Neural progenitor cell (in vitro differentiated cells): Measurements from ENCODE around the gene STX16. TPM values are rescaled to one million over a fixed set of nuclear protein-coding genes. Genes with fewer than 3 reads are reported as not detected.

Source experiments
- DNase-seq: peaks from one replicate; pipeline ENCODE4 v3.0.0-alpha.2; 2016; ENCODE audit warnings: low spot score
- H2AFZ ChIP-seq: fragments of 200-600 bp; sonication (generic); replicated peaks from 2 replicates; pipeline ENCODE4 v1.6.1; 2016; ENCODE audit warnings: antibody characterized with exemption
- H3F3A ChIP-seq: fragments of 200-600 bp; sonication (generic); 2 replicates; pipeline ENCODE4 v1.6.1; 2016; ENCODE audit warnings: antibody characterized with exemption, low read depth
- H3K27ac ChIP-seq: fragments of 200-600 bp; sonication (generic); 2 replicates; pipeline ENCODE4 v1.5.1; 2016; ENCODE audit warnings: mild to moderate bottlenecking
- H3K27me3 ChIP-seq: fragments of 200-600 bp; sonication (generic); 2 replicates; pipeline ENCODE4 v1.6.1; 2016; ENCODE audit warnings: mild to moderate bottlenecking, moderate library complexity
- H3K36me3 ChIP-seq: fragments of 200-600 bp; sonication (generic); 2 replicates; pipeline ENCODE4 v1.5.1; 2016
- H3K4me1 ChIP-seq: fragments of 200-600 bp; sonication (generic); 2 replicates; pipeline ENCODE4 v1.6.1; 2016; ENCODE audit warnings: mixed run types
- H3K4me2 ChIP-seq: fragments of 200-600 bp; sonication (generic); 2 replicates; pipeline ENCODE4 v1.6.1; 2016
- H3K4me3 ChIP-seq: fragments of 200-600 bp; sonication (generic); 2 replicates; pipeline ENCODE4 v1.5.1; 2016
- H3K79me2 ChIP-seq: fragments of 200-600 bp; sonication (generic); 2 replicates; pipeline ENCODE4 v1.6.1; 2016; ENCODE audit warnings: low read depth
- H3K9ac ChIP-seq: fragments of 200-600 bp; sonication (generic); 2 replicates; pipeline ENCODE4 v1.6.1; 2016
- H3K9me3 ChIP-seq: fragments of 200-600 bp; sonication (generic); 2 replicates; pipeline ENCODE4 v1.5.1; 2016; ENCODE audit warnings: low read depth
- H4K20me1 ChIP-seq: fragments of 200-600 bp; sonication (generic); 2 replicates; pipeline ENCODE4 v1.6.1; 2016; ENCODE audit warnings: low read depth
- H3K27ac Mint-ChIP-seq: 3 replicates; pipeline ENCODE4 v1.8.0; 2021; ENCODE audit warnings: mixed read lengths
- H3K27me3 Mint-ChIP-seq: 2 replicates; pipeline ENCODE4 v1.8.0; 2022; ENCODE audit warnings: low read depth, mild to moderate bottlenecking, inconsistent platforms, moderate library complexity, mixed read lengths; ENCODE audit not compliant: insufficient read depth
- H3K36me3 Mint-ChIP-seq: 3 replicates; pipeline ENCODE4 v1.8.0; 2021; ENCODE audit warnings: mixed read lengths
- H3K4me1 Mint-ChIP-seq: 3 replicates; pipeline ENCODE4 v1.8.0; 2021; ENCODE audit warnings: mixed read lengths
- H3K4me3 Mint-ChIP-seq: 3 replicates; pipeline ENCODE4 v1.8.0; 2021; ENCODE audit warnings: mild to moderate bottlenecking, moderate library complexity, mixed read lengths
- H3K9me3 Mint-ChIP-seq: 3 replicates; pipeline ENCODE4 v1.8.0; 2020; ENCODE audit warnings: mixed read lengths
- EZH2 ChIP-seq: fragments of 200-600 bp; sonication (generic); IDR thresholded peaks from 2 replicates; pipeline ENCODE4 v1.6.1; 2017; ENCODE audit warnings: antibody characterized with exemption, mild to moderate bottlenecking, moderate library complexity
- EZH2phosphoT487 ChIP-seq: fragments of 200-600 bp; sonication (generic); IDR thresholded peaks from 2 replicates; pipeline ENCODE4 v1.6.1; 2017; ENCODE audit warnings: antibody characterized with exemption
- total RNA-seq: library from RNA; depleted of rRNA; stranded (reverse); fragments of >200 nt; gene quantifications from 2 replicates; pipeline ENCODE4 v1.2.3, GENCODE V29; 2015; ENCODE audit warnings: low replicate concordance
- TF ChIP-seq, protein P1 (sequence below): fragments of 200-600 bp; sonication (generic); IDR thresholded peaks from 2 replicates; pipeline ENCODE4 v1.5.1; 2017; ENCODE audit warnings: antibody characterized with exemption, mild to moderate bottlenecking

STX16 gene
- total RNA-seq, 1 donor from 2014 or later: 46.6 TPM

DNA sequence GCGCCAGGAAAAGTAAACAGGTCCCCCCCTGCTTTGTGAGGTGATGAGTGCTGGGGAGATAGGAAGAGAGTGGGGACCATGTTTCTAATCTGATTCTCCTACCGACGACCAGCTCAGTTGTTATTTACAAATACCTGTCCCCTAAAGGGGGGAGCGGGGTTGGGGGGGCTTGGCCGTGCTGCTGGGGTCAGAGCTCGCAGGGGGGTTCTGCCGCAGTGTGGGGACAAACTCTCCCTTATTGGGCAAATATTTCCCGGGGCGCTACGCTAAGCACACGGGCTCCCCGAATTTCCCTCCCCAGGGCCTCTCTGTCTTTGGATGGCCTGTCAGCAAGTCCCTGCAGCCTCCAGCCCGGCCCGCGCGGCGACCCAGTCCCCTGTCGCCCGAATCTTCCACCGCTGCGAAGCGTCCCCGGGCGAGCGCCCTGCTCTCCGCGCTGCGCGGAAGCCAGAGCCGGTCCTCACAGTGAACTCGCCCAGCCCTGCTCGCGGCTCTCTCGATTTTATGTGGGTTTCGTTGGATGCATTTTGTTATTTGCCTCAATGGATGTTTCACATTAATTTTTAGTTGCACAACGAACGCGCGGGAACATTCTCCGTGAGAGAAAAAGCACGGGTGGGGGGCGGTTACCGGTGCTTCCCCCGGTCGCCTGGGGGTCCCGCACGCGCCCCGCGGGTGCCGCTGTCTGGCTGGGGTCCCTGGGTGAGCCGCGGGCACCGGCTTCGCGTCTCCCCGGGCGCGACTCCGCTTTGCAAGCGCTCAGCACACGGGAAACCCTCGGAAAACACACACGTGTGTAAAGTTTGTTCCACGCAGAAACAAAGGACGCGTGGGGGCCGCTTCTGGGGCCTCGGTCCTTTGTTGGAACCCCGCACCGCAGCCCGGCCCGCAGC lies 1.5 kb upstream of the STX16 start:
- Histone ChIP-seq H2AFZ (peak overlapping the region; percentile 99), H3K27ac (no peak overlapping the region), H3F3A (peaks cover 25% of the 10 kb centered on the region), H3K9me3 (no peaks in the 10 kb centered on the region), H3K4me3 (peak overlapping the region; percentile 85), H3K79me2 (peaks cover 35% of the 10 kb centered on the region), H3K36me3 (no peaks in the 10 kb centered on the region), H3K4me1 (peaks cover 16% of the 10 kb centered on the region), H4K20me1 (peaks cover 21% of the 10 kb centered on the region), H3K9ac (no peak overlapping the region), H3K27me3 (peaks cover 15% of the 10 kb centered on the region), H3K4me2 (peak overlapping the region; percentile 95)
- Mint-ChIP-seq H3K4me1 (peaks cover 7% of the 10 kb centered on the region), H3K9me3 (no peaks in the 10 kb centered on the region), H3K27ac (no peak overlapping the region), H3K4me3 (peak overlapping the region; percentile 71), H3K27me3 (peaks cover 8% of the 10 kb centered on the region), H3K36me3 (no peaks in the 10 kb centered on the region)
- DNase-seq: peak; percentile 51
- TF ChIP-seq EZH2phosphoT487: no peak
- peak; percentile 4 for TF ChIP-seq EZH2

GRCh38 chr20:58650181-58650775 lies 805 bp upstream of the STX16 start:
- Histone ChIP-seq H3K9ac (no peak overlapping the region), H3K4me3 (peak overlapping the region; percentile 85), H3K4me2 (peak overlapping the region; percentile 95), H4K20me1 (peaks cover 28% of the 10 kb centered on the region), H3K79me2 (peaks cover 42% of the 10 kb centered on the region), H3K9me3 (no peaks in the 10 kb centered on the region), H3K36me3 (no peaks in the 10 kb centered on the region), H3K4me1 (peaks cover 24% of the 10 kb centered on the region), H3K27me3 (peaks cover 15% of the 10 kb centered on the region), H3F3A (peaks cover 29% of the 10 kb centered on the region), H3K27ac (no peak overlapping the region), H2AFZ (peak overlapping the region; percentile 99)
- TF ChIP-seq, protein P1, sequence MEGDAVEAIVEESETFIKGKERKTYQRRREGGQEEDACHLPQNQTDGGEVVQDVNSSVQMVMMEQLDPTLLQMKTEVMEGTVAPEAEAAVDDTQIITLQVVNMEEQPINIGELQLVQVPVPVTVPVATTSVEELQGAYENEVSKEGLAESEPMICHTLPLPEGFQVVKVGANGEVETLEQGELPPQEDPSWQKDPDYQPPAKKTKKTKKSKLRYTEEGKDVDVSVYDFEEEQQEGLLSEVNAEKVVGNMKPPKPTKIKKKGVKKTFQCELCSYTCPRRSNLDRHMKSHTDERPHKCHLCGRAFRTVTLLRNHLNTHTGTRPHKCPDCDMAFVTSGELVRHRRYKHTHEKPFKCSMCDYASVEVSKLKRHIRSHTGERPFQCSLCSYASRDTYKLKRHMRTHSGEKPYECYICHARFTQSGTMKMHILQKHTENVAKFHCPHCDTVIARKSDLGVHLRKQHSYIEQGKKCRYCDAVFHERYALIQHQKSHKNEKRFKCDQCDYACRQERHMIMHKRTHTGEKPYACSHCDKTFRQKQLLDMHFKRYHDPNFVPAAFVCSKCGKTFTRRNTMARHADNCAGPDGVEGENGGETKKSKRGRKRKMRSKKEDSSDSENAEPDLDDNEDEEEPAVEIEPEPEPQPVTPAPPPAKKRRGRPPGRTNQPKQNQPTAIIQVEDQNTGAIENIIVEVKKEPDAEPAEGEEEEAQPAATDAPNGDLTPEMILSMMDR: no peak
- TF ChIP-seq EZH2phosphoT487 (no peak), EZH2 (no peak)
- Mint-ChIP-seq H3K4me3 (peak overlapping the region; percentile 97), H3K9me3 (no peaks in the 10 kb centered on the region), H3K4me1 (peaks cover 7% of the 10 kb centered on the region), H3K27ac (no peak overlapping the region), H3K36me3 (no peaks in the 10 kb centered on the region), H3K27me3 (peaks cover 8% of the 10 kb centered on the region)
- DNase-seq: peak; percentile 55

- peaks cover 55% of the 10 kb centered on the region for H3K79me2 ChIP-seq
- H4K20me1 ChIP-seq: peaks cover 41% of the 10 kb centered on the region
- Mint-ChIP-seq H3K4me3 (peak overlapping the region; percentile 97), H3K27me3 (peaks cover 8% of the 10 kb centered on the region), H3K36me3 (no peaks in the 10 kb centered on the region), H3K27ac (peak overlapping the region; percentile 94), H3K9me3 (no peaks in the 10 kb centered on the region), H3K4me1 (peaks cover 15% of the 10 kb centered on the region)
- no peaks in the 10 kb centered on the region for H3K9me3 ChIP-seq
- peak overlapping the region; percentile 95 for H3K4me2 ChIP-seq
- no peaks in the 10 kb centered on the region for H3K36me3 ChIP-seq
- H3K4me1 ChIP-seq: peaks cover 31% of the 10 kb centered on the region
- H3K4me3 ChIP-seq: peak overlapping the region; percentile 85
- H3F3A ChIP-seq: peaks cover 40% of the 10 kb centered on the region
- H3K27ac ChIP-seq: peak overlapping the region; percentile 69
- peak; percentile 80 for DNase-seq
- H2AFZ ChIP-seq: peak overlapping the region; percentile 86
- H3K27me3 ChIP-seq: peaks cover 15% of the 10 kb centered on the region
- TF ChIP-seq, protein P1: no peak
- H3K9ac ChIP-seq: peak overlapping the region; percentile 92
These were observed 469 bp downstream of the STX16 start for GRCh38 chr20:58651559-58651945.
